Measurements from ENCODE around the gene PHKB.
"Not testable (repeated sequence)": the region's sequence is repeated elsewhere in the genome, so short reads cannot be mapped to it uniquely, and the experiment has no call there.

PHKB gene

DNA sequence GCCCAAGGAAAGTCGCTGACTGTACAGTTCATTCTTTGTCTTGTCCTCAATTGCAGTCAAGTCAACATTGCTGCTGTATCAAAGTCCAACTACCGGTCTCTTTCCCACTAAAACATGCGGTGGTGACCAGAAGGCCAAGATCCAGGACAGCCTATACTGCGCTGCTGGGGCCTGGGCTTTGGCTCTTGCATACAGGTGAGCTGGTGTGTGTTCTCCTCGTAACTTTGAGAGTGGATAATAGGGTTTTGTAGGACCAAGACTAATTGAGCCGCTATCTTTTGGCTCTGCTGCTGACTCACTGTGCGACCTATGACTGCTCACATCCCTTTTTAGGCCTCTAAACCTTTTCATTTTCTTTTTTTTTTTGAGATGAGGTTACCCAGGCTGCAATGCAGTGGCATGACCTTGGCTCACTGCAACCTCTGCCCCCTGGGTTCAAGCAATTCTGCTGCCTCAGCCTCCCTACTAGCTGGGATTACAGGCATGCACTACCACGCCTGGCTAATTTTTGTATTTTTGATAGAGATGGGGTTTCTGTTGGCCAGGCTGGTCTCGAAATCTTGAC, 38.7 kb downstream of the PHKB start:
- FAIRE-seq = no peak

DNA sequence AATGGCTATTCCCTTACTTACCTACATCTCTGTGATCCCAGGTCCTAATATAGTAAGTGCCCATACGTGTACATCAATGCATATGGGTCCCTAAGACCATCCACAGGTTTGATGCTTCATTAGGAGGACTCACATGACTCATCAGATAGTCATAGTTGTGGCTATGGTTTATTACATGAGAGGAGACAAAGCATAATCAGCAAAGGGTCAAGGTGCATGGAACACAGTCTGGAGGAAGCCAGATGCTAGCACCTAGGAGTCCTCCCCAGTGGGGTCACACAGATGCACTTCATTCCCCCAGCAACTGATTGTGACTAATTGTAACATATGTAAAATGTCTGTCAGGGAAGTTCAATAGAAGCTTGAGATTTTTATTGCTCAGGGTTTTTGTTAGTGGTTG, 42.8 kb downstream of the PHKB start:
- DNase-seq (ENCODE audit: extremely low spot score, insufficient read length, low read depth) (no peak), FAIRE-seq (no peak)

More for the DNA sequence above, 38.7 kb downstream of the PHKB start:
- DNase-seq (ENCODE audit: extremely low spot score, insufficient read length, low read depth) = no peak

DNA sequence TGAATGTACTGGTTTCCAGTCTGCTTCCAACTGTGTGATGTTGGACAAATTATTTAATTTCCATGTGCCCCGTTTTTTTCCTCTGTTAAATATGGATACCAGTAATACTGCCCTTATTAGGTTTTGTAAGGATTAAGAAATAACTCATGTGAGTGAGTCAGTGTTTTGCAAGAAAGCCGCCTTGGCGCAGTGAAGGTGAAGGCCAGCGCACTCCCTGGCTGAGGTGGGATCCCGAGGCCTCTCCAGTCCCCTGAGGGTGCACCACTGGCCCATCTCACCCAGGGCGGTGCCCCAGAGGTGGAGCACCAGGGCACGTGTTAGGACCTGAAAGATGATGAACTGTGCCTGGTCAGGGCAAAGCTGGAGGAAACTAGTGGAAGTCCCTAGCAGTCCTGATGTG, 43.5 kb downstream of the PHKB start:
- DNase-seq (ENCODE audit: extremely low spot score, insufficient read length, low read depth) (no peak), FAIRE-seq (no peak)

DNA sequence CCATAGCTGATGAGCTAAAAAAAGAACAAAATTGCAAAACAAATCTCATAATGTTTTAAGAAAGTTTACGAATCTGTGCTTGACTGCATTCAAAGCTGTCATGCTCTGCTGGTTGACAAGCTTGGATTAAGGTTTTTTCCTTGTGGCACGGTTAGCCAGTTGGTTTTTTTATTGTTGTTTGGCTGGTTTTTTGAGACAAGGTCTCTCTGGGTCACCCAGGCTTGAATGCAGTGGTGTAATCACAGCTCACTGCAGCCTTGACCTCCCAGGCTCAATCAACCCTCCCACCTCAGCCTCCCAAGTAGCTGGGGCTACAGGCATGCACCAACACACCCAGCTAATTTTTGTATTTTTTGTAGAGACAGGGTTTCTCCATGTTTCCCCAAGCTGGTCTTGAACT, 45.7 kb downstream of the PHKB start:
- DNase-seq (ENCODE audit: extremely low spot score, insufficient read length, low read depth) (no peak), FAIRE-seq (peak; percentile 70)

DNA sequence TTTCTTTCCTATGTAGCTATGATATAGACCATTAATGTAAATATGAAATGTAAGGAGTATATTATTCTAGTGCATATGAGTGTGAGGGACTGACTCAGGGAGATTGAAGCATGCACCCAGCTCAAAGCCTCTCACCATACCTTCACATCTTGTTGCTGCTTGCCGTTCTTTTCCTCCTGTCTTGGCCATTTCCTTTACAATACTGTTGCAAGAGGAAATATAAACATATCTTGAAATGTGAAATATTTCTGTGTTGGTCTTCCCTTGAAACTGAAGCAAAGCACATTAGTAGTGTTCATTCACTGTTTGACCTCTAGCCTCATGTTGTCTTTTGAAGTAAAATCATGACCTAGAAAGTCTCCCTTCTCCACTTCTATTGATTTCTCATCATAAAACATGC, 46.6 kb downstream of the PHKB start:
- DNase-seq (ENCODE audit: extremely low spot score, insufficient read length, low read depth) (no peak), FAIRE-seq (no peak)

DNA sequence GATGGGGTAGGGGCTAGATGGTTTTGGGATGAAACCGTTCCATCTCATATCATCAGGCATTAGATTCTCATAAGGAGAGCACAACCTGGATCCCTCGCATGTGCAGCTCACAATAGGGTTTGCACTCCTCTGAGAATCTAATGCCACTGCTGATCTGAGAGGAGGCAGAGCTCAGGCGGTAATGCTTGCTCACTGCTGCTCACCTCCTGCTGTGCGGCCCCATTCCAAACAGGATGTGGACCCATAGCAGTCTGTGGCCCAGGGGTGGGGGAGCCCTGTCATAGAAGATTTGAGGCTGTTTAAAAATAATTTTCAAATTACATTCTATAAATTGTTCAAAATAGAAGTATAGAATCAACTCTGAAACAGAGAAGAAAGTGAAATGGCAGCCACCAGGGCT, 50.8 kb downstream of the PHKB start:
- FAIRE-seq = no peak
- DNase-seq (ENCODE audit: extremely low spot score, insufficient read length, low read depth) = no peak

DNA sequence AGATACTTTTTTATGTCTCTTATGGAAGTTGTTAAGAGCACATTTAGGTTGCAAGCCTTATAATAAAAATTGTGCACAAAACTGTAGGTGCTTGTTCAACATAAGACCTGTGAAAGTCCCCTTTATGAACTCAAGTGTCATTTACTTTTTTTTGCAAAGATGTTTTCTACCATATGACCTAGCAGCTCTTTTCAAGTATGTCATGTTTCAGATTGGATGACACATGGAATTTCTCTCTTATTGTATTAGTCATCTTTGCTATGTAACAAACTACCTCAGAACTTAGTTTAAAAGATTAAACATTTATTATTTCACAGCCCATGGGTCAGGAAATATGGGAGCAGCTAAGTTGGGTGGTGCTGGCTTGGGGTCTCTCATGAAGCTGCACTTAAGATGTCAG, 57.9 kb downstream of the PHKB start:
- DNase-seq (ENCODE audit: extremely low spot score, insufficient read length, low read depth) (no peak), FAIRE-seq (no peak)

DNA sequence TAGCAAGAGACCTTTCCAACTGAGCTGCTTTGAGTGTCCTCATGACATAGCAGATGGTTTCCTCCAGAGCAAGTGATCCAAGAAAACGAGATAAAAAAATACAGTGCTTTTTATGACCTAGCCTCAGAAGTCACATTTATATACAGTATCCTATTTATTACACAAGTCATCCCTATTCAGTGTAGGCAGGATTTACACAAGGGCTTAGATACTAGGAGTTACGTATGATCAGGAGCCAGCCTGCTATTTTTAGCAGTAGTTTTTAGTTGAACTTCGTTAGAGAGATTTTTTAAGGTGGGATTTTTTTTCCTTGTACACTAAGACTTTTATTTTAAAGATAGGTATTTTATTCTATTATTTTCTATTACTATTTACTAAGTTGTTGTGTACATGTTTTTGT, 58.4 kb downstream of the PHKB start:
- FAIRE-seq = no peak

DNA sequence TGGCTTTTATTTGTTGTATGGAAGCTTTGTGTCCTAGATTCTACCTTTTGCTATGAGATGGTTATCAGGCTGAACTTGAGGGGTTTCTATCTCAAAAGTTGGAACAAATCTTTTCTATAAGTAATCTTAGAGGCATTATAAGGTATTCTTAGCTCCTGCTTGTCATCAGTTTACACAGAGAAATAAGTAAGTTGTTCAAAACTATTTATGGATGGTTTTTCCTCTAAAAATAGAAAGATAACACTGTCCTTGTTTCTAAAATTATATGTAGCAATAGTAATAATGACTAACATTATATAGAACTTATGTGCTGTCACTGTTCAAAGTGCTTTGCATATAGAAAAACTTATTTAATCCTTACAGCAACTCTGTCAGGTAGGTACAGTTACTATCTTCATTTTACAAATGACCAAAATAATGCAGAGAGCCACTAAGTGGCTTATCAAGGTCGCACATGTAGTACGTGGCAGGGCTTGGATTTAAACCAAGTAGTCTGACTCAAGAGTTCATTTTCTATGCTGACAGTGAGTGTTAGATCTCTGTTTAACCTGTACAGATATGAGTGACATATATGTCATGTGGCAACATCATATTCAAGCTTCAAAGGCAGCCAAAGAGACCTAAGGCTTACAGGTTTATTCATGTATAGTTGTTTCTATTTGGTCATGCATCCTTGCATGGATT, 59.0 kb downstream of the PHKB start:
- DNase-seq (ENCODE audit: extremely low spot score, insufficient read length, low read depth) = no peak

More for the DNA sequence above, 58.4 kb downstream of the PHKB start:
- no peak for DNase-seq (ENCODE audit: extremely low spot score, insufficient read length, low read depth)

DNA sequence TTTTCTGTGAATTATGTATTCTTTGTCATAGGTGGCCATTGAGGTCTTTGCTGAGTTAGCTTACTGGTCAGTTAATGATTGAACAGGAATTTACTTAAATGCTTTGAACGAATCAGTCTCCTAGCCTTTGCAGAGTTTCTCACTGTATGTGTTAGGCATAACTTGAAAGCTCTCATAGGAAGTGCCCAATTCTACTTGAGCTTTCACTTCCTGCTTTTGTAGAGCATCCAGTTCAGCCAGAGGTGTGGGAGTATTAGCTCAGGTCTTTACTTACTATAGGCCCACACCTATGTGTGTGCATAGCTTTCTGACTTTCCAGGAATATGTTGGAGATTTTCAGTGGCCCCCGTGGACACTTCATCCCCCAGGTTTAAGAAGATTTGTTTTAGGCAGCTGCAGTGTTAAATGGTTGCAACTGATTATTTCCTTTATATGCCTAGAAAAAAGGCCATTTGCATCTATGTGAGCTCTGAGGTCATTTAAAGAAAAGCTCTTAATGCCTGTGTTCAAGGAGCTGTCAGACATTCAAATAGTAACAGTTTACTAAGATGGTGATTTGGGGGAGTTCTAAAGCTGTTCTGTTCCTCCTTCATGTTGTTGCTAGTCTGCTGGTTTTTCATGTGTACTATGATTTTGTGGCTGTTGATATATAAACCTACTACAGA, 62.3 kb downstream of the PHKB start:
- FAIRE-seq (peak; percentile 98), DNase-seq (ENCODE audit: extremely low spot score, insufficient read length, low read depth) (peak; percentile 49)

More for the DNA sequence above, 59.0 kb downstream of the PHKB start:
- peak; percentile 49 for FAIRE-seq

DNA sequence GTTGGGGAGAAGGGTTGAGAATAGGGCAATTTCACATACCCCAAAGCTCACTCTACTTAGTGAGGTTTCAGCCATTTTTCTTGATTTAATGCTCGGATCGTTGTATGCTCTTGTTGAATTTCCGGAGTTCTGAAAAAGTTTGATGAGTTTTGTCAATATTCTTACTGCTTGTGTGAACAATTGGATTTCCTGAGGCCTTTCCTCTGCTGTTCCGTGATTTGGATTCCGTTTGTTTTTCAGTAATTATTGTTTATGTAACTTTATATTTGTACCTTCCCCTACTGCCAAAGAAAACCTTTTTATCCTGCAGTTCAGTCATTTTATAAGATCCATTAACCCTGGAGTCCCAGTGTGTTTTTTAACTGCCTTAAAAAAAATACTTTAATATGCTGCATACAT, 62.9 kb downstream of the PHKB start:
- no peak for FAIRE-seq

DNA sequence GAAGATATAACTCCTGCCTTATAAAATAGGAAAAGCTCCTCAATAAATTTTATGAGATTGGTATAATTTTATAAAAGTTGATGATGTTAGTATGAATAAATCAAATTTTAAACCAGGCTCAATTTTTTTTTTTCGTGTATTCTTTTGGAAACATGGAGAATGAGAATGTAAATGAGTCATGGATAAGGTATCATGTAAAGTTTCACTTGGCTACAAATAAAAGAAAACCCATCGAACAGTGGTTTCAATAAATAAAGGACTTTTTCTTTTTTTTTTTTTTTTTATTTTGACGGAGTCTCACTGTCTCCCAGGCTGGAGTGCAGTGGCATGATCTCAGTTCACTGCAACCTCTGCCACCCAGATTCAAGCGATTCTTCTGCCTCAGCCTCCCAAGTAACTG, 67.3 kb downstream of the PHKB start:
- FAIRE-seq (no peak), DNase-seq (ENCODE audit: extremely low spot score, insufficient read length, low read depth) (no peak)

More for the DNA sequence above, 62.9 kb downstream of the PHKB start:
- no peak for DNase-seq (ENCODE audit: extremely low spot score, insufficient read length, low read depth)

DNA sequence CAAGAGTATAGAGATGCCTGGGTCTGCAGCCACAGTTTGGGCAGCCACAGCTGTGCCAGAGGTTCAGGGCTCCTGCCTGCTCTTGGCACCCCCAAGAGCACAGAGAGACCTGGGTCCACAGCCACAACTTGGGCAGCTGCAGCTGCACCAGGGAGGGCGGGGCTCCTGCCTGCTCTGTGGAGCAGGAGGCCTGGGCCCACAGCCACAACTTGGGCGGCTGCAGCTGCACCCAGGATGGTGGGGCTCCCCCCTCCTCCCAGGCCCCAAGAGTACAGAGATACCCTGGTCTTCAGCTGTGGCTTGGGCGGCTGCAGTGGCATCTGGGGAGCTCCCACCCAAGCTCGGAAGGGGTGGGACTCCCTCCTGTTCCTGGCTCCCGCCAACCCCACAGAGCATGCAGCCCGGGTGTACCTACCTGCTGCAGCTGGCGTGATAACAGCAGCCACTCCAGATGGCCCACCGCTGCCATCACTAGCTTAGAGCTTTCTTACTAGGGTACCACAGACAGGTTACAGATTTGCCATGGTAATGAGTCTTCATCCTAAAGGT, 72.7 kb downstream of the PHKB start:
- FAIRE-seq (no peak), DNase-seq (ENCODE audit: extremely low spot score, insufficient read length, low read depth) (no peak)

DNA sequence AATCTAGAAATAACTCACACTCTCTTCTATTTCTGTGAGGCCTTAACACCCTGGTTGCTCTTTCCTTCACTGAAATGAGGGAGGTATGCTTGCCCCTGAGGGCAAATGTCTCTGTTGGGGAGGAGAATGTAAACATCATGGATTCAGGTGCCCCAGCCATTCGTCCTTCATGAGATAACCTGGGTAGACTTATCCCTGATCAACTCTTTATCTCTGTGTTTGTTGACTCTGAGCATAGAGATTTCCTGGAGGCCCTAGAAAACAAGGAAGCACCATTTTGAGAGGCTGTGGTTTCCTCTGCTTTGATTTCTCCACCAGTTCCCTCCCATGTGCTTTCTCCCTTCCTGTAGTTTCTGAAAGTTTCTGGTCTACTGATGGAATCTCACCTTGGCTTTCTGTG, 77.3 kb downstream of the PHKB start:
- no peak for DNase-seq (ENCODE audit: extremely low spot score, insufficient read length, low read depth)
- FAIRE-seq = no peak

DNA sequence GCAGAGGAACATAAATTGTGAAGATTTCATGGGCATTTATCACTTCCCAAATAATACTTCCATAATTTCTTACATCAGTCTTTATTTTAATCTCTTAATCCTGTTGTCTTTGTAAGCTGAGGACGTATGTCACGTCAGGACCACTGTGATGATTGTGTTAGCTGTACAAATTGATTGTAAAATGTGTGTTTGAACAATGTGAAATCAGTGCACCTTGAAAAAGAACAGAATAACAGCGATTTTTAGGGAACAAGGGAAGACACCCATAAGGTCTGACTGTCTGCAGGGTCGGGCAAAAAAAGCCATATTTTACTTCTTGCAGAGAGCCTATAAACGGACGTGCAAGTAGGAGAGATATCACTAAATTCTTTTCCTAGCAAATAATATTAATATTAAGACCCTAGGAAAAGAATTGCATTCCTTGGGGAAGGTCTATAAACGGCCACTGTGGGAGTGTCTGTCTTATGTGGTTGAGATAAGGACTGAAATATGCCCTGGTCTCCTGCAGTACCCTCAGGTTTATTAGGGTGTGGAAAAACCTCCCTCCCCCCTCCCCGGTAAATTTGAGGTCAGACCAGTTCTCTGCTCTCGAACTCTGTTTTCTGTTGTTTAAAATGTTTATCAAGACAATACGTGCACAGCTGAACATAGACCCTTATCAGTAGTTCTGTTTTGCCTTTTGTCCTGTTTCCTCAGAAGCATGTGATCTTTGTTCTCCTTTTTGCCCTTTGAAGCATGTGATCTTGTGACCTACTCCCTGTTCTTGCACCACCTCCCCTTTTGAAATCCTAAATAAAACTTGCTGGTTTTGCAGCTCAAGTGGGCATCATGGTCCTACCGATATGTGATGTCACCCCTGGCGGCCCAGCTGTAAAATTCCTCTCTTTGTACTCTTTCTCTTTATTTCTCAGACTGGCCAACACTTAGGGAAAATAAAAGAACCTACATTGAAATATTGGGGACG, 78.9 kb downstream of the PHKB start:
- FAIRE-seq = not testable (repeated sequence)

DNA sequence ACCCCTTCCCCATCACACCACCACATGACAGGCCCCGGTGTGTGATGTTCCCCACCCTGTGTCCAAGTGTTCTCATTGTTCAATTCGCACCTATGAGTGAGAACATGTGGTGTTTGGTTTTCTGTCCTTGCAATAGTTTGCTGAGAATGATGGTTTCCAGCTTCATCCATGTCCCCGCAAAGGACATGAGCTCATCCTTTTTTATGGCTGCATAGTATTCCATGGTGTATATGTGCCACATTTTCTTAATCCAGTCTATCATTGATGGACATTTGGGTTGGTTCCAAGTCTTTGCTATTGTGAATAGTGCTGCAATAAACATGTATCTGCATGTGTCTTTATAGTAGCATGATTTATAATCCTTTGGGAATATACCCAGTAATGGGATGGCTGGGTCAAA, 80.0 kb downstream of the PHKB start:
- DNase-seq (ENCODE audit: extremely low spot score, insufficient read length, low read depth); FAIRE-seq: not testable (repeated sequence)

More for the DNA sequence above, 78.9 kb downstream of the PHKB start:
- not testable (repeated sequence) for DNase-seq (ENCODE audit: extremely low spot score, insufficient read length, low read depth)

DNA sequence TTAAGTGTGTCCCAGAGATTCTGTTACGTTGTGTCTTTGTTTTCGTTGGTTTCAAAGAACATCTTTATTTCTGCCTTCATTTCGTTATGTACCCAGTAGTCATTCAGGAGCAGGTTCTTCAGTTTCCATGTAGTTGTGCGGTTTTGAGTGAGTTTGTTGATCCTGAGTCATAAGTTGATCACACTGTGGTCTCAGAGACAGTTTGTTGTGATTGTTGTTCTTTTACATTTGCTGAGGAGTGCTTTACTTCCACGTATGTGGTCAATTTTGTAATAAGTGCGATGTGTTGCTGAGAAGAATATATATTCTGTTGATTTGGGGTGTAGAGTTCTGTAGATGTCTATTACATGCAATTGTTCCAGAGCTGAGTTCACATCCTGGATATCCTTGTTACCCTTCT, 83.1 kb downstream of the PHKB start:
- not testable (repeated sequence) for DNase-seq (ENCODE audit: extremely low spot score, insufficient read length, low read depth)
- peak; percentile 42 for FAIRE-seq

DNA sequence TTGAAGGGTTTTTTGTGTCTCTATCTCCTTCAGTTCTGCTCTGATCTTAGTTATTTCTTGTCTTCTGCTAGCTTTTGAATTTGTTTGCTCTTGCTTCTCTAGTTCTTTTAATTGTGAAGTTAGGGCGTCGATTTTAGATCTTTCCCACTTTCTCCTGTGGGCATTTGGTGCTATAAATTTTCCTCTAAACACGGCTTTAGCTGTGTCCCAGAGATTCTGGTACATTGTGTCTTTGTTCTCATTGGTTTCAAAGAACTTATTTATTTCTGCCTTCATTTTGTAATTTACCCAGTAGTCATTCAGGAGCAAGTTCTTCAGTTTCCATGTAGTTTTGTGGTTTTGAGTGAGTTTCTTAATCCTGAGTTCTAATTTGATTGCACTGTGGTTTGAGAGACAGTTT, 90.1 kb downstream of the PHKB start:
- not testable (repeated sequence) for DNase-seq (ENCODE audit: extremely low spot score, insufficient read length, low read depth); FAIRE-seq

DNA sequence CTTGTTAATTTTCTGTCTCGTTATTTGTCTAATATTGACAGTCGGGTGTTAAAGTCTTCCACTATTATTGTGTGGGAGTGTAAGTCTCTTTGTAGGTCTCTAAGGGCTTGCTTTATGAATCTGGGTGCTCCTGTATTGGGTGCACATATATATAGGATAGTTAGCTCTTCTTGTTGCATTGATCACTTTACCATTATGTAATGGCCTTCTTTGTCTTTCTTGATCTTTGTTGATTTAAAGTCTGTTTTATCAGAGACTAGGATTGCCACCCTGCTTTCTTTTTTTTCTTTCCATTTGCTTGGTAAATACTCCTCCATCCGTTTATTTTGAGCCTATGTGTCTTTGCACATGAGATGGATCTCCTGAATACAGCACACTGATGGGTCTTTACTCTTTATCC, 90.6 kb downstream of the PHKB start:
- FAIRE-seq; DNase-seq (ENCODE audit: extremely low spot score, insufficient read length, low read depth): not testable (repeated sequence)

All from GM18507 (cell line).